Measurements from ENCODE around the gene ZNF497.

Gene ZNF497

GRCh38 chr19:58305065-58305931 lies 57.3 kb downstream of the ZNF497 start, which contains the start of gene ERVK3-1:
Gene ERVK3-1, plus strand, starts transcription at chr19:58305377. Its CDS starts 6,792 bp downstream, at chr19:58312169.
- peak; percentile 96 for DNase-seq

GRCh38 chr19:58304748-58305064 lies 57.8 kb downstream of the ZNF497 start:
- DNase-seq: no peak

Measured in NCI-H1105 (cell line).